ENCODE measurements around the gene HOXA9.

GRCh38 chr7:27189295-27189996, 24.1 kb upstream of the HOXA9 start:
- no peak for TF ChIP-seq POLR2A (IDR thresholded peaks at IDR 0.05; ENCODE audit: control extremely low read depth in 1 of 2, low read depth in 2 of 2, low read length in 2 of 2)
- TF ChIP-seq KDM1A (IDR thresholded peaks at IDR 0.05; ENCODE audit: borderline replicate concordance, low read length), result no peak
- no peak for TF ChIP-seq CTCF (IDR thresholded peaks at IDR 0.05; ENCODE audit: control extremely low read depth in 1 of 3, insufficient read depth in 1 of 3, low read depth in 1 of 3, low read length in 3 of 3)
- TF ChIP-seq EP300 (IDR thresholded peaks at IDR 0.05; ENCODE audit: borderline replicate concordance in 1 of 2, low read depth in 2 of 2, low read length in 2 of 2), result no peak
- no peak for TF ChIP-seq BCL11A (IDR thresholded peaks at IDR 0.05; ENCODE audit: low read depth in 2 of 2, low read length in 2 of 2)
- no peak for TF ChIP-seq CBX8 (IDR thresholded peaks at IDR 0.05; ENCODE audit: borderline replicate concordance, low read depth, low read length)
- no peak for TF ChIP-seq POLR2AphosphoS5 (IDR thresholded peaks at IDR 0.05; ENCODE audit: low read depth, low read length)
- TF ChIP-seq SIN3A (conservative IDR thresholded peaks at IDR 0.05 in 1 of 2, IDR thresholded peaks at IDR 0.05 in 1 of 2; ENCODE audit: low read depth in 1 of 2, low read length in 2 of 2), result no peak
- TF ChIP-seq USF2 (IDR thresholded peaks at IDR 0.05; ENCODE audit: low read length), result no peak
- TF ChIP-seq EZH2 (IDR thresholded peaks at IDR 0.05; ENCODE audit: low read depth, low read length, severe bottlenecking), result no peak
- TF ChIP-seq SIRT6 (IDR thresholded peaks at IDR 0.05; ENCODE audit: low read length), result no peak

Data from H1 (cell line).